ENCODE measurements around the gene RSF1.

DNA sequence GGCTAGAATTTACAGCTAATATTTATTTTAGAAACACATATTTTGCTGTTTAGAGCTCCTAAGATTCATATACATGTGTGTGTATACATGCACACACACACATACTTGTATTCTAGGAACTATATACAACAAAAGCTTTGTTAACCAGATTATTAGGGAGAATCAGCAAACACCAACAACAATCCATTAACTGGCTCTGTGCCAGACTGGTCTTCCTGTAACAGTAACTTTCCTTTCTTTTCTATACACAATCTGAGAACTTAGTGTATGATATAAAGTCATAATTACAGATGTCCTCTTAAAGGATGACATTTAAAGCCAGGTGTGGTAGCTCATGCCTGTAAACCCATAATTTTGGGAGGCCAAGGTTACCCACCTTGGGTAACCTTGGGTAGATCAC, 133.4 kb downstream of the RSF1 start:
- no peak for TF ChIP-seq EZH2 (IDR thresholded peaks at IDR 0.05; ENCODE audit: low read length)
- TF ChIP-seq, protein P1, sequence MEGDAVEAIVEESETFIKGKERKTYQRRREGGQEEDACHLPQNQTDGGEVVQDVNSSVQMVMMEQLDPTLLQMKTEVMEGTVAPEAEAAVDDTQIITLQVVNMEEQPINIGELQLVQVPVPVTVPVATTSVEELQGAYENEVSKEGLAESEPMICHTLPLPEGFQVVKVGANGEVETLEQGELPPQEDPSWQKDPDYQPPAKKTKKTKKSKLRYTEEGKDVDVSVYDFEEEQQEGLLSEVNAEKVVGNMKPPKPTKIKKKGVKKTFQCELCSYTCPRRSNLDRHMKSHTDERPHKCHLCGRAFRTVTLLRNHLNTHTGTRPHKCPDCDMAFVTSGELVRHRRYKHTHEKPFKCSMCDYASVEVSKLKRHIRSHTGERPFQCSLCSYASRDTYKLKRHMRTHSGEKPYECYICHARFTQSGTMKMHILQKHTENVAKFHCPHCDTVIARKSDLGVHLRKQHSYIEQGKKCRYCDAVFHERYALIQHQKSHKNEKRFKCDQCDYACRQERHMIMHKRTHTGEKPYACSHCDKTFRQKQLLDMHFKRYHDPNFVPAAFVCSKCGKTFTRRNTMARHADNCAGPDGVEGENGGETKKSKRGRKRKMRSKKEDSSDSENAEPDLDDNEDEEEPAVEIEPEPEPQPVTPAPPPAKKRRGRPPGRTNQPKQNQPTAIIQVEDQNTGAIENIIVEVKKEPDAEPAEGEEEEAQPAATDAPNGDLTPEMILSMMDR (optimal IDR thresholded peaks at IDR 0.05 in 1 of 3, IDR thresholded peaks at IDR 0.05 in 1 of 3, conservative IDR thresholded peaks at IDR 0.05 in 1 of 3; ENCODE audit: extremely low read depth in 1 of 3, insufficient read depth in 2 of 3, low read length in 3 of 3): no peak
